K562 (cell line): ENCODE data around the gene GLB1L. TPM values are rescaled to one million over a fixed set of nuclear protein-coding genes. Genes with fewer than 3 reads are reported as not detected.

Source experiments
- ATF1 ChIP-seq, 2 experiments: fragments of 450-650 bp in 1 of 2; IDR thresholded peaks; 2 replicates each; pipeline ENCODE4 v1.6.1; 2016; ENCODE audit warnings: missing compliant biosample characterization in 1 of 2, missing genetic modification characterization in 1 of 2
- FOXK2 ChIP-seq, 2 experiments: fragments of 450-650 bp; IDR thresholded peaks in 1 of 2; conservative IDR thresholded peaks in 1 of 2; 2 replicates each; pipeline ENCODE4 v1.6.1; 2016; ENCODE audit warnings: low read depth in 2 of 2, mild to moderate bottlenecking in 1 of 2
- FOXP1 ChIP-seq: sonication (generic); formaldehyde crosslinking; IDR thresholded peaks from 2 replicates; pipeline ENCODE4 v1.8.0; 2022; ENCODE audit warnings: mild to moderate bottlenecking, missing genetic modification reagents
- GATAD2A ChIP-seq: fragments of 450-650 bp; IDR thresholded peaks from 2 replicates; pipeline ENCODE4 v1.6.1; 2017
- ILK ChIP-seq: fragments of 450-650 bp; IDR thresholded peaks from 2 replicates; pipeline ENCODE4 v1.6.1; 2016; ENCODE audit warnings: missing genetic modification characterization, low read depth, mild to moderate bottlenecking, missing compliant biosample characterization, moderate library complexity, borderline replicate concordance
- LCOR ChIP-seq: sonication (generic); formaldehyde crosslinking; IDR thresholded peaks from 2 replicates; pipeline ENCODE4 v1.8.0; 2022; ENCODE audit warnings: mild to moderate bottlenecking, missing genetic modification reagents
- MEIS2 ChIP-seq: fragments of 450-650 bp; IDR thresholded peaks from 2 replicates; pipeline ENCODE4 v1.6.1; 2014; ENCODE audit warnings: mild to moderate bottlenecking; ENCODE audit not compliant: partially characterized antibody
- NCOA4 ChIP-seq: fragments of 450-650 bp; IDR thresholded peaks from 2 replicates; pipeline ENCODE4 v1.6.1; 2018; ENCODE audit warnings: mild to moderate bottlenecking; ENCODE audit not compliant: partially characterized antibody
- NFE2L1 ChIP-seq: fragments of 450-650 bp; IDR thresholded peaks from 2 replicates; pipeline ENCODE4 v1.6.1; 2016; ENCODE audit warnings: missing genetic modification characterization, low read depth, mild to moderate bottlenecking, missing compliant biosample characterization, moderate library complexity, borderline replicate concordance
- PHB ChIP-seq: fragments of 250-450 bp; sonication (Bioruptor Pico); IDR thresholded peaks from 2 replicates; pipeline ENCODE4 v1.5.0; 2021
- RB1 ChIP-seq: fragments of 450-650 bp; IDR thresholded peaks from 2 replicates; pipeline ENCODE4 v1.6.1; 2017; ENCODE audit warnings: low read depth, mild to moderate bottlenecking
- RFX7 ChIP-seq: fragments of 250-450 bp; sonication (Bioruptor Pico); IDR thresholded peaks from 2 replicates; pipeline ENCODE4 v1.5.1; 2021; ENCODE audit warnings: mild to moderate bottlenecking
- ZNF263 ChIP-seq: sonication (generic); formaldehyde crosslinking; IDR thresholded peaks from 2 replicates; pipeline ENCODE4 v1.8.0; 2022; ENCODE audit warnings: mild to moderate bottlenecking, missing genetic modification reagents, borderline replicate concordance
- polyA plus RNA-seq, 8 experiments: library from polyadenylated mRNA; depleted of rRNA in 4 of 8; stranded (reverse) in 5 of 8; unstranded in 3 of 8; fragments of >200 nt; fragmentation: Nextera tagmentation in 2 of 8; fragmentation: Illumina TruSeq in 1 of 8; extraction: Ambion mirVana in 2 of 8; extraction: Trizol in 1 of 8; gene quantifications; 2 replicates each; pipeline versions ENCODE4 v1.2.1 to v1.2.3, GENCODE V29; 2011 to 2014; ENCODE audit warnings: inconsistent platforms in 1 of 8, missing spikeins in 1 of 8
- total RNA-seq, 7 experiments: library from RNA; depleted of rRNA in 6 of 7; stranded (reverse); fragments of >200 nt in 6 of 7; fragmentation: Illumina TruSeq in 2 of 7; extraction: Trizol in 2 of 7; gene quantifications; 2 replicates each; pipeline versions ENCODE4 v1.2.1 to v1.2.3, GENCODE V29; 2011 to 2021; ENCODE audit warnings: low replicate concordance in 1 of 7
- TF ChIP-seq, protein P1 (sequence below): sonication (generic); formaldehyde crosslinking; IDR thresholded peaks from 2 replicates; pipeline ENCODE4 v1.8.0; 2022; ENCODE audit warnings: mild to moderate bottlenecking, missing genetic modification reagents, borderline replicate concordance
- TF ChIP-seq, protein P2 (sequence below): sonication (generic); formaldehyde crosslinking; IDR thresholded peaks from 2 replicates; pipeline ENCODE4 v1.8.1; 2023; ENCODE audit warnings: mild to moderate bottlenecking, missing genetic modification reagents

Gene GLB1L
- total and polyA plus RNA-seq, 9 of the 15 experiments (the other 6 are each of a cell fraction or from before 2014, with no cell fraction given) = 0.42 to 2.9 (median 2.5) TPM

DNA sequence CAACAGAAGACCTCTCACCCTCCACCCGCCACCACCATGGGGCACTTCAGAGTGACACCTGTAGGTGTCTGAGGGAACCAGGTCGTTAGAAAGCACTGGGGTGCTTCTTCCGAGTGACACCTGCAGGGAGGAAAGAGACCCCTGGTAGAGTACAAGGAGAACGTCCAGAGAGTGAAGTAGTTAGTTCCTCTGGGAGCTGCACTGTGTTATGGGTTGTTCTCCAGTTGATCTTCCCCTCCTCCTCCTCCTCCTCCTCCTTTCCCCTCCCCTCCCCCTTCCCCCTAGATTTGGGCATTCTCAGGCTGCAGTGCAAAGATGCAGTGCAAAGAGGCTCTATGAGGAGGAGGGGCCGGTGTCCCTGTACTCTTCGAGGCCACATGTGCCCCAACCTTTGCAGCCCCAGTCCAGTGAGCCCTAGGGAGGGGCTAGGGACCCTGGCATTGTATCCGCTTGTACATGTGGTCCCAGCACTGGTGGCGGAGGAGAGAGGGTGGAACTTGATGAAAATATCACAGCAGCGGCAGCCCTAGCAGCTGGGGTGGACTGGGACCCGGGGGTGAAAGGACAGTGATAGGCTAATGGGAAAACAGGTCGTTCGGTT lies 34.8 kb upstream of the GLB1L start (continued):
- TF ChIP-seq NFE2L1 (tag) = no peak
- peak; percentile 47; the same call in 1 of the 2 replicates for TF ChIP-seq LCOR
- no peak for TF ChIP-seq PHB
- TF ChIP-seq ATF1 (CRISPR knock-in tag; IDR thresholded peaks at IDR 0.05) = no peak
- peak; percentile 64 for TF ChIP-seq ATF1 (tag; IDR thresholded peaks at IDR 0.05)
- TF ChIP-seq GATAD2A = no peak
- no peak for TF ChIP-seq RFX7 (CRISPR knock-in tag)
- no peak for TF ChIP-seq MEIS2
- TF ChIP-seq FOXP1 (CRISPR knock-in tag) = no peak
- TF ChIP-seq NCOA4 = no peak
- no peak for TF ChIP-seq ILK
- TF ChIP-seq FOXK2 (conservative IDR thresholded peaks at IDR 0.05 in 1 of 2, IDR thresholded peaks at IDR 0.05 in 1 of 2; ENCODE audit: low read depth in 2 of 2) = 0 out of 4 replicates have a peak, but pooled peaks of 1 of the 2 experiments have one; percentile 23
- TF ChIP-seq ZNF263 (CRISPR knock-in tag) = peak; percentile 76; the same call in 1 of the 2 replicates
- TF ChIP-seq, protein P1, sequence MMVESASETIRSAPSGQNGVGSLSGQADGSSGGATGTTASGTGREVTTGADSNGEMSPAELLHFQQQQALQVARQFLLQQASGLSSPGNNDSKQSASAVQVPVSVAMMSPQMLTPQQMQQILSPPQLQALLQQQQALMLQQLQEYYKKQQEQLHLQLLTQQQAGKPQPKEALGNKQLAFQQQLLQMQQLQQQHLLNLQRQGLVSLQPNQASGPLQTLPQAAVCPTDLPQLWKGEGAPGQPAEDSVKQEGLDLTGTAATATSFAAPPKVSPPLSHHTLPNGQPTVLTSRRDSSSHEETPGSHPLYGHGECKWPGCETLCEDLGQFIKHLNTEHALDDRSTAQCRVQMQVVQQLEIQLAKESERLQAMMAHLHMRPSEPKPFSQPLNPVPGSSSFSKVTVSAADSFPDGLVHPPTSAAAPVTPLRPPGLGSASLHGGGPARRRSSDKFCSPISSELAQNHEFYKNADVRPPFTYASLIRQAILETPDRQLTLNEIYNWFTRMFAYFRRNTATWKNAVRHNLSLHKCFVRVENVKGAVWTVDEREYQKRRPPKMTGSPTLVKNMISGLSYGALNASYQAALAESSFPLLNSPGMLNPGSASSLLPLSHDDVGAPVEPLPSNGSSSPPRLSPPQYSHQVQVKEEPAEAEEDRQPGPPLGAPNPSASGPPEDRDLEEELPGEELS (CRISPR knock-in tag) = no peak
- TF ChIP-seq RB1 = no peak
- TF ChIP-seq, protein P2, sequence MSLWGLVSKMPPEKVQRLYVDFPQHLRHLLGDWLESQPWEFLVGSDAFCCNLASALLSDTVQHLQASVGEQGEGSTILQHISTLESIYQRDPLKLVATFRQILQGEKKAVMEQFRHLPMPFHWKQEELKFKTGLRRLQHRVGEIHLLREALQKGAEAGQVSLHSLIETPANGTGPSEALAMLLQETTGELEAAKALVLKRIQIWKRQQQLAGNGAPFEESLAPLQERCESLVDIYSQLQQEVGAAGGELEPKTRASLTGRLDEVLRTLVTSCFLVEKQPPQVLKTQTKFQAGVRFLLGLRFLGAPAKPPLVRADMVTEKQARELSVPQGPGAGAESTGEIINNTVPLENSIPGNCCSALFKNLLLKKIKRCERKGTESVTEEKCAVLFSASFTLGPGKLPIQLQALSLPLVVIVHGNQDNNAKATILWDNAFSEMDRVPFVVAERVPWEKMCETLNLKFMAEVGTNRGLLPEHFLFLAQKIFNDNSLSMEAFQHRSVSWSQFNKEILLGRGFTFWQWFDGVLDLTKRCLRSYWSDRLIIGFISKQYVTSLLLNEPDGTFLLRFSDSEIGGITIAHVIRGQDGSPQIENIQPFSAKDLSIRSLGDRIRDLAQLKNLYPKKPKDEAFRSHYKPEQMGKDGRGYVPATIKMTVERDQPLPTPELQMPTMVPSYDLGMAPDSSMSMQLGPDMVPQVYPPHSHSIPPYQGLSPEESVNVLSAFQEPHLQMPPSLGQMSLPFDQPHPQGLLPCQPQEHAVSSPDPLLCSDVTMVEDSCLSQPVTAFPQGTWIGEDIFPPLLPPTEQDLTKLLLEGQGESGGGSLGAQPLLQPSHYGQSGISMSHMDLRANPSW = no peak
